Suppressor macrophage treated with lipopolysaccharide for 1 hour (primary cell): ENCODE data around the gene BOD1.
"Not testable (repeated sequence)": the region's sequence is repeated elsewhere in the genome, so short reads cannot be mapped to it uniquely, and the experiment has no call there.

Experiments used
- DNase-seq, 3 donors: peaks; one replicate each; pipeline ENCODE4 v3.0.0-alpha.2; 2020 to 2022

Gene BOD1

GRCh38 chr5:173615884-173616576 is 420 bp downstream of the BOD1 start:
- DNase-seq: peak; percentile 83 to 84 (median 83)

- no peak for DNase-seq
Measured at GRCh38 chr5:173614591-173614990, 1.9 kb downstream of the BOD1 start.

GRCh38 chr5:173613433-173614159 is 2.9 kb downstream of the BOD1 start:
- DNase-seq: peak; percentile 56 to 63 (median 59)

GRCh38 chr5:173612948-173613347 is 3.5 kb downstream of the BOD1 start:
- no peak for DNase-seq

- no peak for DNase-seq
Measured at GRCh38 chr5:173611706-173612105, 4.7 kb downstream of the BOD1 start.

DNA sequence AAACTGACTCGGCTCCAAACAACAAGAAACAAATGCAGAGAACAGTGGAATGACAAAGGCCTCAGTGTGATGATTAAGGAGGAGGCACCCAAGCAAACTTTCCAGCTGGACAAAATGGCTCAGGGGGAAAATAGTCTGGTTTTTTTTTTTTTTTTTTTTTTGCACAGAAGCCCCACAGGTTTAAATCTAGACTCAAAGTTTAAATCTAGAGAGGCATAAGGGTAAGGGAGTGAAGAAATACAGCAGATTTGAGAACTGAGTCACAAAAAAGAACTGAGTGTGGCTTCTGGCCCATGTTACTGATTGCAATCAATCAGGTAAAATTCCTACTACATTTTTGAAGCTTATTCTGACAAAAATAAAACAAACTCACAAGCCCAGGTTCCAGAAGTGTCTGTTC is 12.3 kb downstream of the BOD1 start:
- no peak for DNase-seq

- no peak for DNase-seq
Measured at GRCh38 chr5:173602423-173602822, 14.0 kb downstream of the BOD1 start.

GRCh38 chr5:173598686-173599085 is 17.8 kb downstream of the BOD1 start:
- DNase-seq: no peak

DNA sequence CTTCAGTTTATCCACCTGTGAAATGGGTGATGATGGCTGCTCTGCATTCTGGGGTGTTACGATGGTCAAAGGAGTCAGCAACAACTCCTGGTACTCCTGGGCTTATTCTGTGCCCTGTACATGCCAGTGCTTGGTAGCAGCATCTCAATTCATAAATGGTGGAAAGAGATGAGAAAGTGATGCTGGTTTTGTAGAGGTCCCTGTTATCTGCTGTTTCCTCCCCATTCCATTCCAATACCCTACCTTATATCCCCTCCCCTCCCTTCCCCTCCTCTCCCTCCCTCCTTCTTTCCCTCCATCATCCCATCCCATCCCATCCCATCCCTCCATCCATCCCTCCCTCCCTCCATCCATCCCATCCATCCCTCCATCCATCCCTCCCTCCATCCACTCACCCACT is 19.1 kb downstream of the BOD1 start:
- no peak for DNase-seq

GRCh38 chr5:173595841-173596240 is 20.6 kb downstream of the BOD1 start:
- no peak for DNase-seq

DNA sequence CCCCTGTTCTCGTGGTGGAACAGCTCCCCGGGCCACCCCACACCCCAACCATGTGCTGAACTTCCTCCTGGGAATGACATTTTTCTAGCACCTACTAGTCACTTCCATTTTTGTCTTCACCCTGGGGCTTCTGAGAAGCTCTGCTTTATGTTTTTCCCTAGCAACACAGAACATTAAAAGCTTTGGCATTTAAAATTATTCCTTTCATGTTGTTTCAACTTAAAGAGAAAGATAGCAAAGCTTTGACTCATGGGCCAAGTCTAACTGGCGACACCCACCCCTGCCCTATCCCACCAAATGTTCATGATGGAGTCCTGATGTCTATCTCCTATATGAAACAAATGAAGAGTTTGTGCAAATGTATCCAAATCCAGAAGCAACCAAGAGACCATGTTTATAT is 22.4 kb downstream of the BOD1 start:
- DNase-seq: no peak

DNA sequence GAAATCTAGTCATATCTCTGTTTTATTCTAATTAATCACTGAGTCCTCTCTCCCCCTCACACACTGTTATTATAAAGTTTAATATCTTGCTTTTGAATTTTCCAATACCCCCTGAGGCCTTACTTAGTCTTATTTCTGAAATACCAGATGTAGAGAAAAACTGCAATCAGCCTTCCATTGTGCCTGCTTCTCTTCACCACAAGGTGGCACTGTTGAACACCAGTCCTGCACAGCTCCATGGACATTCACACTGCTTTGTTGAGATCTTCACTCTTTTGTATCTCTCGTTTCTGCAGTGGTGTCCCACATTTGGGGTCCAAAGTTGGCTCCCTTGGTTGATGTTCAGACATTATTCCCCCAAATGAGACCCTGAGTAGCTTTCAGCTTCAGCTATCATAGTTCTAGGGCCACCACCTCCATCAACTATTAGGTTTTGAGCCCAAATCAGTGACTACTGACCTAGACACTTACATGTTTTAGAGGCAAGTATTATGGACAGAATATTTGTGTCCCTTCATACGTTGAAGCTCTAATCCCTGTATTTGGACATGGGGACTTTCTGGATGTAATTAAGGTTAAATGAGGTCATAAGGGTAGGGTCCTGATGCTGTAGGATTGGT is 24.3 kb downstream of the BOD1 start:
- peak; percentile 17 to 26 (median 25) for DNase-seq

- DNase-seq: no peak
Measured at GRCh38 chr5:173591056-173591514, 25.4 kb downstream of the BOD1 start.

DNA sequence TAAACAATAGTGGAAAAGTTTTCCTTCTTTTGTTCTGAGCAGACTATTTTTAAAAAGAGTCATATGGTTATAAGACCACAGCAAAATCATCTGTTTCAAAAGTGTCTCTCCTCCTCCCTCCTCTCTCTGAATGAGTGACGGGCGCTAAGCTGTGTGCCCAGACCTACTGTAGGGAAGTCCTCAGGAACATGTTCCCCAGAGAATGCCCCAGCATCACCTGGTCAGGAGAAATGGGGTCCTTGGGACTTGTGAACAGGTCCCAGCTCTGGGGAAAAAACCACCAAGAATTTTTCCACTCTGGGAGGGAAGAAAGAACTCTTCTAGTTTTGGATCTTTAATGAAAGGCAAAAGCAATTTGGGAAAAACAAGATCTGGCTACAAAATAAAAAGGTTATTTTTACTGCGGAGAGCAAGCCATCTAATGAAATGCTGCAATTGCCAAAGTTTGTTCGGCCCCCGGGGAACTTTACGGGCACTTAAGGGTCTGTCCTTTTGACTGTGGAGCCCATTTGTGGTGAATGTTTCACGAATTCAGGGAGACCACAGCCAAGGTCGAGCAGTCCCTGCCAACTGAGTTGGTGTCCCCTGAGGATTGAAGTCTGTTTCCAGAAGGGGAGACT is 25.9 kb downstream of the BOD1 start:
- no peak for DNase-seq

DNA sequence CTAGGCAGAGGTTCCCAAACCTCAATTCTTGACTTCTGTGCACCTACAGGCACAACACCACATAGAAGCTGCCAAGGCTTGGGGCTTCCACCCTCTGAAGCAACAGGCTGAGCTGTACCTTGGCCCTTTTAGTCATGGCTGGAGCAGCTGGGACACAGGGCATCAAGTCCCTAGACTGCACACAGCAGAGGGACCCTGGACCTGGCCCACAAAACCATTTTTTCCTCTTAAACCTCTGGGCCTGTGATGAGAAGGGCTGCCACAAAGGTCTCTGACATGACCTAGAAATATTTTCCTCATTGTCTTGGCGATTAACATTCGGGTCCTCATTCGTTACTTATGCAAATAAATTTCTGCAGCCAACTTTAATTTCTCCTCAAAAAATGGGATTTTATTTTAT is 30.3 kb downstream of the BOD1 start:
- DNase-seq: not testable (repeated sequence)

GRCh38 chr5:173583346-173583745 is 33.1 kb downstream of the BOD1 start:
- DNase-seq: no peak

DNA sequence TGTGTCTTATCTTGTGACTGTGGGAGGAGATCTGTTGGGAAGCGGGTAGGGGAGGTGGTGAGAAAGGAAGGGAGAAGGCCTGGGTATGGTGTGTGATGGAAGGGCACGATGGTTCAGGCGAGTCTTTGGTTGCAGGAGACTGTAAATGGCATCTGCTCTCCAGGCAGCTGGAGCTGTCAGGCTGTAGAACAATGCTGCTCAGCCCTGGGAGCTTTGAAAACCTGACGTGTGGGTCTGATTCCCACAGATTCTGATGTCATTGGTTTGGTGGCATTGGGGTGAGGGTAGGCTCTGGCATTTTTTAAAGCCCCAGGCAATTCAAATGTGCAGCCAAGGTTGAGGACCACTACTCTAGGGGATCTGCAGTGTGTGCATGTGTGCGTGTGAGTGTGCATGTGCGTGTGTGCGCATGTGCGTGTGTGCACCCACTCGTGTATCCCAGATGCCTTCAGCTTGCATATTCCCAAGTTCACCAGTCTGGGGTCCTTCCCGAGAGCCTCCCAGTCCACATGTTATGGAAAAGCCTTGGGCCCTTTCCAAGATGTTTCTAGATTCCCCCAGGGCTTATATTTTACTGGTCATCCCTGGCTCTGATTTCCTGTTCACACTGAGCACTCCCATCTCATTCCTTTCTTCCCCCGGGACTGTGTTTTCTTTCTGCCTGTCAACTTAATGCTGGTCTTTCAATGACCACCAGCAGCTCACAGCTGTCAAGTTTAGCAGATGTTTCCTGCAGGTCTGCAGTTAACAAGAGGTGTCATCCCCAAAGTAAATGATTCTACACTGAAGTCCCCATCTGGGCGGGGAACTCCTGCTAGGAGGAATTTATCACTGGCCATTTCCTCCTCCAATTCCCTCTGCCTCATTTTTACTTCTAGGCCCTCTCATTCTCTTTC is 34.0 kb downstream of the BOD1 start:
- no peak for DNase-seq

GRCh38 chr5:173581408-173582215 is 34.8 kb downstream of the BOD1 start:
- DNase-seq: peak; percentile 30 to 68 (median 51)

- DNase-seq: no peak
Measured at GRCh38 chr5:173578947-173579615, 37.4 kb downstream of the BOD1 start.

DNA sequence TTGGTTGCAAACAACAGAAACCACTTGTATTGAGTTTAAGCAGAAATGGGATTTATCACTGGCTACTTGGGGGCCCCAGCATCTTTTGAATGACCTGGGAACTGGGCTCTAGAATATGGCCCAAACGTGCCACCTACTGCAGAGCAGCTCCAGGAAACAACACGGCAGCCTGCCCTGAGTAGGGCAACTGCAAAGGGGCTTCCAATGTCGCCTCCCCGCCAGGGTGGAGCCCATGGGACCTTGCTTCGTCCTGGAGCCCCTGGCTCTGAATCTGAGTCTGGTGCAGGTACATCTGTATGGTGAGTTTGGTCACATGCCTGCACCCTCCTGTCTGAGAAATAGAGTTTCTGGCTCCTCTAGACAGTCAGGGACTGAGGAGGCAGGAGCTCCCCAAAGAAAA is 38.6 kb downstream of the BOD1 start:
- DNase-seq: no peak

DNA sequence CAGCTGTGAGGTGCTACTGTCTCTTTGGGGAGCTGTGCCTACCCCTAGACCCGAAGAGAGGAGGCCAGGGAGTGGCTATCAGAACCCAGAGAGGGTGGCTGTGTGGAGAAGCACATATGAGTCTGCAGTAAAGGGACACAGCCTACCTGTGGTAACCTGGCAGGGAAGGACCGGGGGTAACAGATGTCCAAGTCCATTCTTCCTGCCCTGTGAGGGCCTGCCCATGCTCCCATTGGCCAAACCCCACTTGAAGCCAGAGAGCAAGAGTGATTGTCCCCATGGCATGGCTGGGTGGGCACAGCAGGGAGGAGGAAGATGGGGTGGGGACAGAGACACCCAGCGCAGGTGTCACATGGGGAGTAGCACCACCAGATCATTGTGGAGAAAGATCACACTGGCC is 39.3 kb downstream of the BOD1 start:
- DNase-seq: no peak
